ENCODE results near the gene CNFN. TPM values are rescaled to one million over a fixed set of nuclear protein-coding genes. Genes with fewer than 3 reads are reported as not detected.

The CNFN gene
- total and polyA plus RNA-seq, 2 donors (not counting 1 experiment from before 2014, with no cell fraction given) = not detected

- no peak overlapping the region for H2AFZ ChIP-seq (ENCODE audit: low read length)
- H3K4me1 ChIP-seq (ENCODE audit: control insufficient read depth, extremely low read depth, insufficient read depth, low read length) = no peaks in the 10 kb centered on the region
- no peak overlapping the region for H3K4me3 ChIP-seq (replicated peaks in 1 of 4; ENCODE audit: control extremely low read depth in 1 of 4, insufficient read depth in 1 of 4, low read depth in 3 of 4, low read length in 4 of 4)
- no peak for DNase-seq (ENCODE audit: low read depth in 2 of 2)
- H3K27ac ChIP-seq (ENCODE audit: insufficient read depth, low read length) = no peak overlapping the region
- H4K20me1 ChIP-seq (ENCODE audit: control insufficient read depth, extremely low read depth, insufficient read depth, low read length) = no peaks in the 10 kb centered on the region
- no peak for TF ChIP-seq EZH2 (IDR thresholded peaks at IDR 0.05; ENCODE audit: low read length, missing control alignments)
- no peak for TF ChIP-seq CTCF (conservative IDR thresholded peaks at IDR 0.05 in 1 of 2, IDR thresholded peaks at IDR 0.05 in 1 of 2; ENCODE audit: low read depth in 1 of 2, low read length in 2 of 2)
- H3K4me2 ChIP-seq (ENCODE audit: extremely low read depth, insufficient read depth, low read length) = no peak overlapping the region
- H3K9ac ChIP-seq (ENCODE audit: insufficient read depth, low read length) = no peak overlapping the region
- no peaks in the 10 kb centered on the region for H3K27me3 ChIP-seq (ENCODE audit: control insufficient read depth, insufficient read depth, low read length)
- H3K36me3 ChIP-seq (ENCODE audit: control insufficient read depth, insufficient read depth, low read length) = peaks cover 2% of the 10 kb centered on the region
- H3K9me3 ChIP-seq (ENCODE audit: control insufficient read depth, insufficient read depth, low read depth, low read length) = no peaks in the 10 kb centered on the region
- no peaks in the 10 kb centered on the region for H3K79me2 ChIP-seq (ENCODE audit: control insufficient read depth, insufficient read depth, low read length)
Observed at GRCh38 chr19:42355896-42356295, 34.2 kb downstream of the CNFN start.

GRCh38 chr19:42353341-42354015 is 36.6 kb downstream of the CNFN start:
- H3K27ac ChIP-seq (ENCODE audit: insufficient read depth, low read length) = no peak overlapping the region
- TF ChIP-seq EZH2 (IDR thresholded peaks at IDR 0.05; ENCODE audit: low read length, missing control alignments) = no peak
- no peak for TF ChIP-seq CTCF (conservative IDR thresholded peaks at IDR 0.05 in 1 of 2, IDR thresholded peaks at IDR 0.05 in 1 of 2; ENCODE audit: low read depth in 1 of 2, low read length in 2 of 2)
- no peaks in the 10 kb centered on the region for H3K4me1 ChIP-seq (ENCODE audit: control insufficient read depth, extremely low read depth, insufficient read depth, low read length)
- H3K9me3 ChIP-seq (ENCODE audit: control insufficient read depth, insufficient read depth, low read depth, low read length) = no peaks in the 10 kb centered on the region
- H3K27me3 ChIP-seq (ENCODE audit: control insufficient read depth, insufficient read depth, low read length) = no peaks in the 10 kb centered on the region
- no peak for DNase-seq (ENCODE audit: low read depth in 2 of 2)
- no peaks in the 10 kb centered on the region for H3K79me2 ChIP-seq (ENCODE audit: control insufficient read depth, insufficient read depth, low read length)
- no peak overlapping the region for H3K4me3 ChIP-seq (replicated peaks in 1 of 4; ENCODE audit: control extremely low read depth in 1 of 4, insufficient read depth in 1 of 4, low read depth in 3 of 4, low read length in 4 of 4)
- H2AFZ ChIP-seq (ENCODE audit: low read length) = no peak overlapping the region
- H4K20me1 ChIP-seq (ENCODE audit: control insufficient read depth, extremely low read depth, insufficient read depth, low read length) = no peaks in the 10 kb centered on the region
- no peak overlapping the region for H3K9ac ChIP-seq (ENCODE audit: insufficient read depth, low read length)
- peaks cover 2% of the 10 kb centered on the region for H3K36me3 ChIP-seq (ENCODE audit: control insufficient read depth, insufficient read depth, low read length)
- H3K4me2 ChIP-seq (ENCODE audit: extremely low read depth, insufficient read depth, low read length) = no peak overlapping the region

GRCh38 chr19:42352301-42353259 is 37.5 kb downstream of the CNFN start:
- DNase-seq (ENCODE audit: low read depth in 2 of 2) = peak in 1 of 2 donors; percentile 15
- no peaks in the 10 kb centered on the region for H3K27me3 ChIP-seq (ENCODE audit: control insufficient read depth, insufficient read depth, low read length)
- TF ChIP-seq EZH2 (IDR thresholded peaks at IDR 0.05; ENCODE audit: low read length, missing control alignments) (no peak), CTCF (conservative IDR thresholded peaks at IDR 0.05 in 1 of 2, IDR thresholded peaks at IDR 0.05 in 1 of 2; ENCODE audit: low read depth in 1 of 2, low read length in 2 of 2) (no peak)
- peaks cover 2% of the 10 kb centered on the region for H3K36me3 ChIP-seq (ENCODE audit: control insufficient read depth, insufficient read depth, low read length)
- H3K9ac ChIP-seq (ENCODE audit: insufficient read depth, low read length) = no peak overlapping the region
- no peak overlapping the region for H3K4me3 ChIP-seq (replicated peaks in 1 of 4; ENCODE audit: control extremely low read depth in 1 of 4, insufficient read depth in 1 of 4, low read depth in 3 of 4, low read length in 4 of 4)
- H3K27ac ChIP-seq (ENCODE audit: insufficient read depth, low read length) = no peak overlapping the region
- H3K79me2 ChIP-seq (ENCODE audit: control insufficient read depth, insufficient read depth, low read length) = no peaks in the 10 kb centered on the region
- no peaks in the 10 kb centered on the region for H4K20me1 ChIP-seq (ENCODE audit: control insufficient read depth, extremely low read depth, insufficient read depth, low read length)
- no peak overlapping the region for H2AFZ ChIP-seq (ENCODE audit: low read length)
- H3K9me3 ChIP-seq (ENCODE audit: control insufficient read depth, insufficient read depth, low read depth, low read length) = no peaks in the 10 kb centered on the region
- H3K4me2 ChIP-seq (ENCODE audit: extremely low read depth, insufficient read depth, low read length) = no peak overlapping the region
- H3K4me1 ChIP-seq (ENCODE audit: control insufficient read depth, extremely low read depth, insufficient read depth, low read length) = no peaks in the 10 kb centered on the region

All from fibroblast of lung (primary cell).